Measurements from ENCODE around the gene IDH2.

Gene IDH2

DNA sequence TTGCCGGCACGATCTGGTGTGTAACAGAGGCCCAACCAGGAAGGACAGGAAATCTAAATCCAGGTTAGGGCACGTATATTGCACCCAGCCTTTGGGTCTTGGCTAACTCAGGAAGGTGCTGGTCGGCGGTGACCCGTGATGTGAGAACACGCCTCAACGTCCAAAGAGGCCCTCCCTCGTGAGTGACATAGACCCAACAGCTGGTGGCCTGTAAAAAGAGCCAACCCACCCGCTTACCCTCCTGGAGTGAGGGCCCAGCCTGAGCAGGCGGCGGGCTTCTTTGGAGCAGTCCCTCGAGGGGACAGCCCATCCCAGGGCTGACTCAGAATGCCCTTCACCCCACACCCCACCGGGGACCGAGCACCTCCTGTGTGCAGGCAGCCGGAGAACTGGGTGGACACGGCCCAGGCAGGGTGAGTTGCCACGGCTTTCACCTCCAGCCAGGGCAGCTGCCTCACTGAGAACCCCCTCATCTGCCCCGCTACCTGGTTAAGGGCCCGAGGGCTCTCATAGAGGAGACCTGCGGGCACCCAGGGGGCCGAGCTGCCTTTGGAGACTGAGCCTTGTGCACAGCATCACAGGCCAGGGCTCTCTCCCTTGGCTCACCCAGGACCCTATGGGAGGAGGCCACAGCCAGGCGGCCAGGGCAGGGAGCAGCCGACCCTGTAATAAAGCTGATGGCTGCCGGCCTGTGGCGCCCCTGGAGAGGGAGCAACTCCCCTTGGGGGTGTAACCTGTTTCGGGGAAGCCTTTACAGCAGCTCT lies 59.3 kb downstream of the IDH2 start:
- no peak for DNase-seq

DNA sequence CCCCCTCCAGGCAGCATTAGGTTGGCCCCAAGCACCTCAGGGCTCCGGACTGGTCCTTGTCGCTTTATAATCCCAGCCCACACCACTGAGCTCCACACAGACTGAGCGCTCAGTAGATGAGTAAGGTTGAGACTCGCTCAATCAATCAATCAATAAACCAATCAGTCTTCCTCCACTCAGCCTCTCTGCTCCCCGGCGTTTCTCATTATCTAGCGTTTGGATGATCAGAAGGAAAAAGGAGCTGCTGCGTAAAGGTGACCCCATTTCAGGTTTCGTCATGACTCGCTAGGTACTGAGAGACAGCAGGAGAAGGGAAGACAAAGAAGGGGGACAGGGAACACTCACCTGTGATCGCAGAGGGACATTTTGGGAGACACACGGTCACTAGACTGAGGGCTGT lies 59.9 kb downstream of the IDH2 start:
- DNase-seq, result no peak

DNA sequence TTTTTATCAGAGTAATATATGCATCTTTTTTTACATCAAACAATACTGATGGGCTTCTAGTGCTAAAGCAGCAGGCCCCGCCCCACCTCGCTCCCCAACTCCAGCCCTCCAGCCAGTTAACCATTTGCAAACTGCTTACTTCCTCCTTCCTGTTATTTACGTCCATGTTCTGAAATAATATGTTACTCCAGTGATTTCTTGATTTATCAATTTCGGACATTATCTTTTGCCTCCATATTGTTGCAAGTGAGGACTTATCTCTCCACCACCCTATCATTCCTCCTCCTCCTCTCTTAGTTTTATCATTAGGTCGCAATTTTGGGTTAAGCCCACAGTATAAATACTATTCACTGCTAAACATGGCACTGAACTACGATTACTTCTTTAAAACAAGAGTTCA lies 61.6 kb downstream of the IDH2 start:
- DNase-seq, result no peak

DNA sequence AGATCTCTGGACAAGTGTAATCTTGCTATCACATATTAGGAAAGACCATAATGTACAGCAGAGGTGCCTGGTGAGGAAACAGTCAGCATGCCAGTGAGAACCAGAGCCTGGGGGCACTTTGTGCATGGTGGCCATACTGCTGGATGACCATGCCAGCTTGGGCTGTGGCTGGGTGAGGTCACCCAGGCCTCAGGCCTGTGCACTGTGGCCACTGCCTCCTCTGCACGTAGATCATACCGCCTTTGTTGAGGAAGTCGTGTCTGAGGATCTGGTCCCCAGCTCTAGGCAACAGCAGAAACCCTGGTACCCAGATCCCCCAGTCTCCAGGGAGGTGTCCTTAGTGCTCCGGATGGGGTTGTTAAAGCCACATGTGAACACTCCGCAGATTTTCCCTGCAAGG lies 62.3 kb downstream of the IDH2 start:
- DNase-seq, result no peak

DNA sequence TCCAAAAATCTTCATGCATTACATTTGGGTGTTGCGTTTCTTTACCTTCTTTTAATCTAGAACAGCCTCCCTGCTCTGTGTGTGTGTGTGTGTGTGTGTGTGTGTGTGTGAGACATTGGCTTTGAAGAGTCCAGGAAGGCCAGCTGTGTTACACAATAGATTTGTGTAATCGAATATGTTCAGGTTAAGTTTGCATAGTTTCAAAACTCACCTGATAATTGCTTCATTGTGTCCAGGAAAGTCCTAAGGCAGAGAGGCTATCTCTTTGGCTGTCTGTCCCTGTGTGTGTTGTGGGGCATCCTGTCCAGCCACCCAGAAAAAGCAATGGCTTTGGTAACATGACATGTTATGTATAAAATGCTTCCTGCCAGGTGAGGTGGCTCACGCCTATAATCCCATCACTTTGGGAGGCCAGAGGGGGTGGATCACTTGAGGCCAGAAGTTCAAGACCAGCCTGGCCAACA lies 63.6 kb downstream of the IDH2 start:
- DNase-seq, result no peak

DNA sequence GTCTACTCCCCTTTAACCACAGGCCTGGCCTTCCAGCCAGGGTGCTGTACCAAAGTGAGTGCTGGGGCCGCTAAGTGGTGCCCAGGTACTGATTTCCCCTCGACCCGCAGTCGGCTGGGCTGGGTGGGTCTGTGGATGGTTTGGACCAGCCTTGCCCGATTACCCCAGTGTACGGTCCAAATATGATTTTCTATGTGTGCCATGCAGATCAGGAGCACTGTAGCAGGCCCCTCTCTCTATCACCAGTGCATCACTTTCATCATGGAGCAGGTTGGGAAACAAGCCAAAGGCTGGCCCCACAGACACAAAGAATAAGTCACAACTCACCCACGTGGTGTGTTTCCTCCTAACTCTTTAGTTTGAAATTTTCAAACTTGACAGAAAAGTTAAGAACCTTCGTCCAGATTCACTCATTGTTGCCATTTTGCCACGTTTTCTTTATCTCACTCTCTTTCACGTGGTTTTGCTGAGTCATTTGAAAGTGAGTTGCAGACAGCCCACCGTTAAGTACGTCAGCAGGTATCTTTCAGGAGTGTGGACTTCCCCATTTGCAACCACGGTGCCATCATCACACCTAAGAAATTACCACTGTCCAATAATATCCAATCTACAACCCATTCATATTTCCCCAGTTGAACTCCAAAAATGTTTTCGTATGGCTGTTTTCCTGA lies 64.2 kb downstream of the IDH2 start:
- peak; percentile 75 for DNase-seq

DNA sequence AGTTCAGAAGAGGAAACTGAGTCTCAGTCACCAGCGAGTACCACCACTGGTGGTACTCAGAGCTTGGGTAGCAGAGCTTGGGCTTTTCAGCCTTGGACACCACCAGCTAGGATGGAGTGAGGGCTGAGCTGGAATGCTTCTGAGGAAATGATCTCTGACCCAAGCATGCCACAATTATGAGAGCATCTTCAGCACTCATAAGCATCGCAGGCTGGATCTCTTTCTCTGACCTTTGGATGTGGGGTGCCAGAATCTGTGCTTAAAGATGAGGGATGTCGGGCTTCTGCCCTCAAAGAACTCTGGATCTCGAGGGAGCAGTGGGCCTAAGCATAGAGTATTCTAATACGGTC lies 64.8 kb downstream of the IDH2 start:
- no peak for DNase-seq

DNA sequence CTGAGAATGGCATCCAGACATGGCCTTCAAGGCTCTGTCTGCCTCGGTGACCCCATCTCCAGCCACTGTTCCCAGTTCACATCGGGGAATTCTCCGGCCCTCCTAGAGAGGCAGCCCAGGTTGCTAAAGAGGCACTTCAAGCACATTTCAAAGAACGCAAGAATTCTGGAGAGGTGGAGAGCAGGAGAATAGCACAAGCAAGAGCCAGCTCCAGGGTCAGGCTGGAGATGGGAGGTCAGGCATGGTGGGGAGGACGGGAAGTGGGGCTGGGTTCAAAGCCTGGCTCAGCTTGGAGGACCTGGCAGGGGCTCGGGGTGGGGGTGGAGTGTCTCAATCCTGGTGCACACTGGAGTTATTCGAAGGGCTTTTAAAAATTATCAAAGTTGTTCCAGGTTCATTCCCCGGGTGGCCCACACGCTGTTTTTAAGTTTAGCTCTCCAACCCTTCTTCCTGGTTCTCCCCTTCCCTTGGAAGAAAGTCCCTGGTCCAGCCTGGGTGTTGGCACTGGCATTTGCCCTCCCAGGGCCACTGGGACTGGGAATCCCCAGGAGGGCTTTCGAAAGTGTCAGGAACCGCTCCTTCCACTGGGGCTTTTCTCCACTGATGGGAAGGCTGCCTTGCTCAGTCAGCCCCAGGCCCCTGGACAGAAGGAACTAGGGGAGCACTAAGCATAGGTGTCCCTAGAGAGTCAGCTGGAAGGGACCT lies 65.3 kb downstream of the IDH2 start:
- DNase-seq, result no peak

DNA sequence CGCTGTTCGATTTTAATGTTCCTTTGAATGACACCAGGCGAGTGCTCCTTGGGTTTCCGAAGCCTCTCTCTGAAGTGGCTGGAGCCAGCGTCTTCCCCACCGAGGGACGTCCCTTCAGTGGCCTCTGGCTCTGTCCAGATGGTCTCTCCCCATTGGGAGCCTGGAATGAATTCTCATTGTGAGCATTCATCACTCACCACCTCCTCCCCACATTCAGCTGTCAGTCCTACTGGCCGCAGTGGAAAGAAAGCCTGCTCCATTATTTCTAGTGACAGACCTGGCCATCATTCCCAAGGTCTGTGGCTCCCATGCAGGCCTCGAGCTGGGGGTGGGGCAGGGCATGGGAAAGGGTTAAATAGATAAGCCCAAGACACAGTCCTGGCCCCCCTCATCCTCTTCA lies 65.9 kb downstream of the IDH2 start:
- no peak for DNase-seq

DNA sequence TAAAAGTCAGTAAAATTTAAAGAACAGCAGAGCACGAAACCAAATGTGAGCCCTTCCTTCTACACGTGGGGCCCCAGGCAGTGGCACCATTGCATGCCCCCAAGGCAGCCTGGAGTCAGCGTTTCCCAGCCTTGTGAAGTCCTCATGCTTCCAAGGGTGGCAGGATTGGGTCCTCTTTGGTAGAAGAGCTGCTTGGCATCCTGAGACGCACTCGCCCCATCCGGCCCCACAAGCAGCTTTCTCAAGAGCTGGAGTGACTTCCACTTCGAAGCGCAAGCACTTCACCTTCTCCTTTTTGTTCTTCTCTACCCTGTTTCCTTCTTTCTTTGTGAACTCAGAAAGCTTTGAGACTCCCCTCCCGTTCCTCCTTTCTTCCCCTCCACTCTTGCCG lies 66.4 kb downstream of the IDH2 start:
- no peak for DNase-seq

DNA sequence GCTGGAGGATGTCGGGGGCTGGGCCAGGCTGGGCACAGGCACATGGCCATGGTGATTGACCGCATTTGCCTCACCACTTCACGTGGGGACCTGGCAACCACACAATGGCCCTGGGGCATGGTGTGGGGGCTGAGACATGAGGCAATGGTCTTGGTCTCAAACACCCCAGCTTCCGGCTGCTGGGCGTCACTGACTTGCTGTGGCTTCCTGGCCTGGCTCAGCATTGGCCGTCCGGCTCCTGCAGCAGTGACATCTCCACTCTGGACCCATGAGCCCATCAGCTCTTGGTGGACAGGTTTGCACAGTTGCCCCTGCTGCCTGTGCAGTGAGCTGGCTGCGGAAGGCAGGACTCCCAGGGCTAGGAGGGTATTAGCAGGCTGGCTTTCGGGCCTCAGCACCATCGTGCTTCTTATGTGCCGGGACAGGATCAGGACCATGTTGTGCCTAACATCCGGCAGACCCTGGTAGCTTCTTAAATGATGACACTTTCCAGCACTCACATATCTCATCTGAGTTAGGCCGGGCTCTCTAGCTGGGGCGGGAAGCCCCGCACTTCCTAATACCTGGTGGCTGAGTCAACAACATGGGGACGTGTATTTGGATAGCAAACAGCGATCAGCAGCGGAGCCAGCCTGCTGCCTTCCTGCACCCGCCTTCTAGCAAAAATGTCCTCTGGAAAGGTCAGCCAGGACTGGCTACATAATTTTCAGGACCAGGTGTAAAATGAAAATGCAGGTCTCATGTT lies 67.0 kb downstream of the IDH2 start:
- DNase-seq, result no peak

DNA sequence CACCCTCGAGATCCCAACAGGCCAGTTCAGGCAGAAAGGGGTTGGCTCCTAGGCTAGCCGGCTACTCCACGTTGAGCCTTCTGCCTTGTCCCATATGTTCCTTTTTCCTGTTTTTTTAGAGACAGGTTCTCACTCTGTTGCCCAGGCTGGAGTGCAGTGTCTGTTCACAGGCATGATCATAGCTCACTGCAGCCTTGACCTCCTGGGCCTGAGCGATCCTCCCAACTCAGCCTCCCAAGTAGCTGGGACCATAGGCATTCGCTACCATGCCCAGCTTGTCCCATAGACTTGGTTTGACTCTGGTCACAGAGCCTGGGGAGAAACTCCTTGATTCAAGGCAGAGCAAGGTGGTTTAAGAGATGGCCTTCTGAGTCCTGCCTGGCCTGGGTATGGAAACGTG lies 68.8 kb downstream of the IDH2 start:
- DNase-seq, result no peak

All from stimulated activated CD4-positive, alpha-beta T cell treated with anti-CD3 and anti-CD28 coated beads, Interleukin-1b, Interleukin-23, amount 100 ng/mL, for 48 hours (primary cell).